Measurements from ENCODE around the gene UROC1.

DNA sequence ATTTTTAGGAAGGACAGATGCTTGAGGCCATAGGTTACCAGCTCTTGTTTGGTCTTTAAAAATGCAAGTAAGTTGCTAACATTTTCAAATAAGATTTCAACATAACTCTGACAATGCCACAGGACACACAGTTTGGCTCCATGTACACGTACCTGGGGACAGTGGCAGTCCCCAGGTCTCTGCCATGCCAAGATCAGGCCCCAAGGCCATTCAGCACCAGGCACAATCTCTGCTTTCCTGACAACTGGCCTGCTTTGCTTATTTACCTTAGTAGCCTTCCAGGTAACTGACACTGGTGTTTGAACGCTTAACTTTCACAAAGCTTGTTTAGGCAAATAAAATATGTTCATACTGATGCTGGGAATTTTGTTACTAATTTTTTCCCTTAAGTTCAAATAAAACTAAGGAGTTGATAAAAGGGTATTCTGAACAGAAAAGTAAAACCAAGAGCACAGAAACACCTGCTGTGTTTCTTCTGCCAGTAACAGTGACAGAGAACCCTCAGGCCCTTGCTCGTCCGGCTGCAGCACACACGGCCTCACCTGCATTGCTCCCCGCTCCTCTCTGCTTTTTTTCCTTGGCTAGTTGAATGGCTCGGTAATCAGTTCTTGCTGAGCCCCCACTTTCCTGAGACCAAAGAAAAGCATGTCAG is 58.3 kb downstream of the UROC1 start:
- no peak for TF ChIP-seq TAF1 (IDR thresholded peaks at IDR 0.05; ENCODE audit: low read depth)
- TF ChIP-seq EP300 (IDR thresholded peaks at IDR 0.05; ENCODE audit: borderline replicate concordance): no peak
- TF ChIP-seq, protein P1, sequence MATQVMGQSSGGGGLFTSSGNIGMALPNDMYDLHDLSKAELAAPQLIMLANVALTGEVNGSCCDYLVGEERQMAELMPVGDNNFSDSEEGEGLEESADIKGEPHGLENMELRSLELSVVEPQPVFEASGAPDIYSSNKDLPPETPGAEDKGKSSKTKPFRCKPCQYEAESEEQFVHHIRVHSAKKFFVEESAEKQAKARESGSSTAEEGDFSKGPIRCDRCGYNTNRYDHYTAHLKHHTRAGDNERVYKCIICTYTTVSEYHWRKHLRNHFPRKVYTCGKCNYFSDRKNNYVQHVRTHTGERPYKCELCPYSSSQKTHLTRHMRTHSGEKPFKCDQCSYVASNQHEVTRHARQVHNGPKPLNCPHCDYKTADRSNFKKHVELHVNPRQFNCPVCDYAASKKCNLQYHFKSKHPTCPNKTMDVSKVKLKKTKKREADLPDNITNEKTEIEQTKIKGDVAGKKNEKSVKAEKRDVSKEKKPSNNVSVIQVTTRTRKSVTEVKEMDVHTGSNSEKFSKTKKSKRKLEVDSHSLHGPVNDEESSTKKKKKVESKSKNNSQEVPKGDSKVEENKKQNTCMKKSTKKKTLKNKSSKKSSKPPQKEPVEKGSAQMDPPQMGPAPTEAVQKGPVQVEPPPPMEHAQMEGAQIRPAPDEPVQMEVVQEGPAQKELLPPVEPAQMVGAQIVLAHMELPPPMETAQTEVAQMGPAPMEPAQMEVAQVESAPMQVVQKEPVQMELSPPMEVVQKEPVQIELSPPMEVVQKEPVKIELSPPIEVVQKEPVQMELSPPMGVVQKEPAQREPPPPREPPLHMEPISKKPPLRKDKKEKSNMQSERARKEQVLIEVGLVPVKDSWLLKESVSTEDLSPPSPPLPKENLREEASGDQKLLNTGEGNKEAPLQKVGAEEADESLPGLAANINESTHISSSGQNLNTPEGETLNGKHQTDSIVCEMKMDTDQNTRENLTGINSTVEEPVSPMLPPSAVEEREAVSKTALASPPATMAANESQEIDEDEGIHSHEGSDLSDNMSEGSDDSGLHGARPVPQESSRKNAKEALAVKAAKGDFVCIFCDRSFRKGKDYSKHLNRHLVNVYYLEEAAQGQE (IDR thresholded peaks at IDR 0.05; ENCODE audit: low read depth): no peak
- no peak for TF ChIP-seq TEAD4 (IDR thresholded peaks at IDR 0.05)
- no peak for TF ChIP-seq YY1 (IDR thresholded peaks at IDR 0.05; ENCODE audit: low read depth)

Data from Ishikawa (cell line).